Measurements from ENCODE around the gene OR5A1. TPM values are rescaled to one million over a fixed set of nuclear protein-coding genes. Genes with fewer than 3 reads are reported as not detected.

OR5A1 gene
- total RNA-seq, 1 donor from 2014 or later: 0.02 TPM

DNA sequence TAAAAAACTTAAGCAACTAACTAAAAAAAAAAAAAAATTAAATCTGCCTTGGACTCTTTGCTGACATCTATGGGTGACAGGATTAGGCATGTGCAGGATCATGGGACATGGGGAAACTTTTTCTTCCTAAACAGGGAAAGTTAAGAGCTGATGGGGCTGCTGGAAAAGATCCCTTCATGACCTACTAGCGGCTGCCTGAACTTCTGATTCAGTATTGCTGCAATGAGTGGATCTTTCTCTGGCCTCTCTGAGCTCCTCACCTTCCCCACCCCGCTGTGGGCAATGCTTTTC is 35.1 kb upstream of the OR5A1 start:
- TF ChIP-seq EZH2 (IDR thresholded peaks at IDR 0.05) (no peak), EZH2phosphoT487 (IDR thresholded peaks at IDR 0.05) (no peak)
- TF ChIP-seq, protein P1, sequence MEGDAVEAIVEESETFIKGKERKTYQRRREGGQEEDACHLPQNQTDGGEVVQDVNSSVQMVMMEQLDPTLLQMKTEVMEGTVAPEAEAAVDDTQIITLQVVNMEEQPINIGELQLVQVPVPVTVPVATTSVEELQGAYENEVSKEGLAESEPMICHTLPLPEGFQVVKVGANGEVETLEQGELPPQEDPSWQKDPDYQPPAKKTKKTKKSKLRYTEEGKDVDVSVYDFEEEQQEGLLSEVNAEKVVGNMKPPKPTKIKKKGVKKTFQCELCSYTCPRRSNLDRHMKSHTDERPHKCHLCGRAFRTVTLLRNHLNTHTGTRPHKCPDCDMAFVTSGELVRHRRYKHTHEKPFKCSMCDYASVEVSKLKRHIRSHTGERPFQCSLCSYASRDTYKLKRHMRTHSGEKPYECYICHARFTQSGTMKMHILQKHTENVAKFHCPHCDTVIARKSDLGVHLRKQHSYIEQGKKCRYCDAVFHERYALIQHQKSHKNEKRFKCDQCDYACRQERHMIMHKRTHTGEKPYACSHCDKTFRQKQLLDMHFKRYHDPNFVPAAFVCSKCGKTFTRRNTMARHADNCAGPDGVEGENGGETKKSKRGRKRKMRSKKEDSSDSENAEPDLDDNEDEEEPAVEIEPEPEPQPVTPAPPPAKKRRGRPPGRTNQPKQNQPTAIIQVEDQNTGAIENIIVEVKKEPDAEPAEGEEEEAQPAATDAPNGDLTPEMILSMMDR (IDR thresholded peaks at IDR 0.05): no peak
- DNase-seq (ENCODE audit: low spot score): no peak
- peaks cover 37% of the 10 kb centered on the region for H3K9me3 ChIP-seq (ENCODE audit: low read depth)

DNA sequence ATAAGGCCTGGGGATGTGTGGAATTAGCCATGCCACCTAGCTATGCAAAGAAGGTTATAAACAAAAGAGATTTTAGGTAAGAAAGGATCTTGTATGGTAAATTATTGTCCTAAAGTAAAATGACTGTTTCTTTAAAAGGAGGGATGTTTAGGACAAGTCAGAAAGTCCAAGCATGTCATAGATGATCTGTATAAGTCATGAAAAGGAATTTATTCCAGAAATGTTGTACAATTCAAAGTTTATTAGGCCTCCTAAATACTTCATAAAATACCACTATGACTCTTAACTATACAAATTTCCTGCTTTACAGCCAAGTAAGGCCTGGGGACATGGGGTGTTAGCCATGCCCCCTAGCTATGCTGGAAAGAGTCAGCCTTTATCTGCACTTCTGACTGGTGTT is 32.7 kb upstream of the OR5A1 start:
- Mint-ChIP-seq H3K27ac (no peak overlapping the region), H3K4me1 (no peaks in the 10 kb centered on the region), H3K4me3 (no peak overlapping the region), H3K27me3 (ENCODE audit: insufficient read depth, low read depth) (no peaks in the 10 kb centered on the region), H3K9me3 (peaks cover 26% of the 10 kb centered on the region), H3K36me3 (no peaks in the 10 kb centered on the region)
- peak; percentile 12 for DNase-seq (ENCODE audit: low spot score)
- H4K20me1 ChIP-seq (ENCODE audit: low read depth): no peaks in the 10 kb centered on the region
- no peak for TF ChIP-seq EZH2phosphoT487 (IDR thresholded peaks at IDR 0.05)
- TF ChIP-seq EZH2 (IDR thresholded peaks at IDR 0.05): no peak
- TF ChIP-seq, protein P1 (IDR thresholded peaks at IDR 0.05): no peak
- H3F3A ChIP-seq (ENCODE audit: low read depth): no peaks in the 10 kb centered on the region
- no peak overlapping the region for H2AFZ ChIP-seq (replicated peaks)
- H3K27me3 ChIP-seq: no peaks in the 10 kb centered on the region
- no peaks in the 10 kb centered on the region for H3K36me3 ChIP-seq
- H3K4me2 ChIP-seq: no peak overlapping the region
- no peak overlapping the region for H3K9ac ChIP-seq
- no peak overlapping the region for H3K27ac ChIP-seq
- no peaks in the 10 kb centered on the region for H3K79me2 ChIP-seq (ENCODE audit: low read depth)
- H3K4me3 ChIP-seq: no peak overlapping the region
- H3K9me3 ChIP-seq (ENCODE audit: low read depth): peaks cover 30% of the 10 kb centered on the region
- no peaks in the 10 kb centered on the region for H3K4me1 ChIP-seq

More for the DNA sequence above, 35.1 kb upstream of the OR5A1 start:
- no peaks in the 10 kb centered on the region for H3F3A ChIP-seq (ENCODE audit: low read depth)
- no peaks in the 10 kb centered on the region for H3K4me1 ChIP-seq
- H3K36me3 ChIP-seq: no peaks in the 10 kb centered on the region
- H3K27me3 Mint-ChIP-seq (ENCODE audit: insufficient read depth, low read depth): peaks cover 2% of the 10 kb centered on the region
- no peak overlapping the region for H3K27ac Mint-ChIP-seq
- no peaks in the 10 kb centered on the region for H4K20me1 ChIP-seq (ENCODE audit: low read depth)
- H3K27me3 ChIP-seq: no peaks in the 10 kb centered on the region
- H3K79me2 ChIP-seq (ENCODE audit: low read depth): no peaks in the 10 kb centered on the region
- H3K36me3 Mint-ChIP-seq: no peaks in the 10 kb centered on the region
- no peak overlapping the region for H3K4me2 ChIP-seq
- no peak overlapping the region for H3K9ac ChIP-seq
- H3K4me3 ChIP-seq: no peak overlapping the region
- no peak overlapping the region for H2AFZ ChIP-seq (replicated peaks)
- no peaks in the 10 kb centered on the region for H3K4me1 Mint-ChIP-seq
- peaks cover 22% of the 10 kb centered on the region for H3K9me3 Mint-ChIP-seq
- no peak overlapping the region for H3K4me3 Mint-ChIP-seq
- no peak overlapping the region for H3K27ac ChIP-seq

DNA sequence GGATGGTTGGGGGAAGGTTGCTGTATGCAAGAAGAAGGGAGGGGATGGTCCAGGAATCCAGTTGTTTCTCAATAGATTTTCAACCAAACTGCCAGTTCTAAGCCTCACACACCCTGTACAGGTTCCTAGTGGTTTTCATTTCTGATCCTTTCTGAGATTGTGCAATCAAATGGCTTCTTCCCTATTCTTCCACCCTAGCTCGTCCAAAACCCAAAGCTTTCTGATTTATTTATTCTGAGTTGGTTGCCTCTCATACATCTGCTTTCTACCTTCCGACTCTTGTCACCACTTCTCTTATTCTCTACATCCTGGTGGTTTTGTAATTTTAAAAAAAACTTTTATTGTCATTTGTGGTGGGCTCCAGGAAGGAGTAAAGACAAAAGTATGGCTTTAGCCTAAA is 22.6 kb upstream of the OR5A1 start:
- no peaks in the 10 kb centered on the region for H4K20me1 ChIP-seq (ENCODE audit: low read depth)
- H3K79me2 ChIP-seq (ENCODE audit: low read depth): no peaks in the 10 kb centered on the region
- H3F3A ChIP-seq (ENCODE audit: low read depth): no peaks in the 10 kb centered on the region
- no peaks in the 10 kb centered on the region for H3K9me3 ChIP-seq (ENCODE audit: low read depth)
- no peak overlapping the region for H2AFZ ChIP-seq (replicated peaks)
- H3K4me3 ChIP-seq: no peak overlapping the region
- no peaks in the 10 kb centered on the region for H3K36me3 ChIP-seq
- Mint-ChIP-seq H3K27me3 (ENCODE audit: insufficient read depth, low read depth) (no peaks in the 10 kb centered on the region), H3K9me3 (peaks cover 2% of the 10 kb centered on the region), H3K36me3 (no peaks in the 10 kb centered on the region), H3K27ac (no peak overlapping the region), H3K4me1 (no peaks in the 10 kb centered on the region), H3K4me3 (no peak overlapping the region)
- no peak overlapping the region for H3K27ac ChIP-seq
- no peaks in the 10 kb centered on the region for H3K4me1 ChIP-seq
- H3K4me2 ChIP-seq: no peak overlapping the region
- DNase-seq (ENCODE audit: low spot score): no peak
- TF ChIP-seq EZH2 (IDR thresholded peaks at IDR 0.05) (no peak), EZH2phosphoT487 (IDR thresholded peaks at IDR 0.05) (no peak)
- TF ChIP-seq, protein P1 (IDR thresholded peaks at IDR 0.05): no peak
- H3K27me3 ChIP-seq: no peaks in the 10 kb centered on the region
- no peak overlapping the region for H3K9ac ChIP-seq

DNA sequence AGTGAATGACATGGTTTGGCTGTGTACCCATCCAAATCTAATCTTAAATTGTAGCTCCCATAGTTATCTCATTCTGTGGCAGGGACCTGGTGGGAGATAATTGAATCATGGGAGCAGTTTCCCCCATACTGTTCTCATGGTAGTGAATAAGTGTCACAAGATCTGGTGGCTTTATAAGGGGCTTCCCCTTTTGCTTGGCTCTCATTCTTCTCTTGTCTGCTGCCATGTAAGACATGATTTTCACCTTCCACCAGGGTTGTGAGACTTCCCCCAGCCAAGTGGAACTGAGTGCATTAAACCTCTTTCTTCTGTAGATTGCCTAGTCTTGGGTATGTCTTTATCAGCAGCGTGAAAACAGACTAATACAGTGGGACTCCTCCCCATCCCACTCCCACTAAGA is 21.2 kb upstream of the OR5A1 start:
- Histone ChIP-seq H3F3A (ENCODE audit: low read depth) (no peaks in the 10 kb centered on the region), H3K4me2 (no peak overlapping the region), H3K27ac (no peak overlapping the region), H3K79me2 (ENCODE audit: low read depth) (no peaks in the 10 kb centered on the region), H4K20me1 (ENCODE audit: low read depth) (no peaks in the 10 kb centered on the region), H2AFZ (replicated peaks) (no peak overlapping the region), H3K4me1 (no peaks in the 10 kb centered on the region), H3K36me3 (no peaks in the 10 kb centered on the region), H3K9ac (no peak overlapping the region), H3K9me3 (ENCODE audit: low read depth) (no peaks in the 10 kb centered on the region), H3K27me3 (no peaks in the 10 kb centered on the region), H3K4me3 (no peak overlapping the region)
- no peak overlapping the region for H3K4me3 Mint-ChIP-seq
- no peak overlapping the region for H3K27ac Mint-ChIP-seq
- TF ChIP-seq EZH2 (IDR thresholded peaks at IDR 0.05) (no peak), EZH2phosphoT487 (IDR thresholded peaks at IDR 0.05) (no peak)
- TF ChIP-seq, protein P1 (IDR thresholded peaks at IDR 0.05): no peak
- no peak for DNase-seq (ENCODE audit: low spot score)
- no peaks in the 10 kb centered on the region for H3K27me3 Mint-ChIP-seq (ENCODE audit: insufficient read depth, low read depth)
- H3K36me3 Mint-ChIP-seq: no peaks in the 10 kb centered on the region
- no peaks in the 10 kb centered on the region for H3K4me1 Mint-ChIP-seq
- H3K9me3 Mint-ChIP-seq: peaks cover 2% of the 10 kb centered on the region

Measured in neural progenitor cell (in vitro differentiated cells).